GM23338 (cell line): Measurements from ENCODE around the gene CPEB3.

Source experiments
- CREB1 ChIP-seq: fragments of 250-450 bp; sonication (Bioruptor Pico); IDR thresholded peaks from 2 replicates; pipeline ENCODE4 v1.5.0; 2020; ENCODE audit warnings: low read depth, mild to moderate bottlenecking, moderate library complexity
- CTCF ChIP-seq, 2 experiments: fragments of 200-600 bp in 1 of 2; sonication (generic) in 1 of 2; conservative IDR thresholded peaks; 2 replicates each; pipeline versions ENCODE4 v1.5.1 to v1.6.1; 2016 to 2017; ENCODE audit warnings: antibody characterized with exemption in 2 of 2, low read depth in 2 of 2, mild to moderate bottlenecking in 2 of 2, moderate library complexity in 1 of 2
- ETS1 ChIP-seq: IDR thresholded peaks from 2 replicates; pipeline ENCODE4 v1.6.1; 2016; ENCODE audit warnings: antibody characterized with exemption
- EZH2 ChIP-seq: fragments of 200-600 bp; sonication (generic); IDR thresholded peaks from one replicate; pipeline ENCODE4 v1.8.0; 2017; ENCODE audit warnings: antibody characterized with exemption, mild to moderate bottlenecking, low read depth; ENCODE audit not compliant: unreplicated experiment
- EZH2phosphoT487 ChIP-seq: fragments of 200-600 bp; sonication (generic); IDR thresholded peaks from one replicate; pipeline ENCODE4 v1.8.1; 2018; ENCODE audit warnings: antibody characterized with exemption; ENCODE audit not compliant: unreplicated experiment
- JUNB ChIP-seq: IDR thresholded peaks from one replicate; pipeline ENCODE4 v1.6.1; 2016; ENCODE audit warnings: antibody characterized with exemption; ENCODE audit not compliant: unreplicated experiment
- NANOG ChIP-seq: IDR thresholded peaks from 2 replicates; pipeline ENCODE4 v1.6.1; 2016; ENCODE audit warnings: antibody characterized with exemption, borderline replicate concordance
- POLR2AphosphoS5 ChIP-seq: IDR thresholded peaks from 2 replicates; pipeline ENCODE4 v1.6.1; 2016; ENCODE audit warnings: antibody characterized with exemption, low read depth
- REST ChIP-seq: IDR thresholded peaks from one replicate; pipeline ENCODE4 v1.6.1; 2018; ENCODE audit warnings: antibody characterized with exemption; ENCODE audit not compliant: unreplicated experiment
- STAT1 ChIP-seq: IDR thresholded peaks from one replicate; pipeline ENCODE4 v1.6.1; 2016; ENCODE audit warnings: antibody characterized with exemption; ENCODE audit not compliant: unreplicated experiment
- ZNF114 ChIP-seq: fragments of 250-450 bp; sonication (Bioruptor Pico); IDR thresholded peaks from 2 replicates; pipeline ENCODE4 v1.5.0; 2020; ENCODE audit warnings: mild to moderate bottlenecking, moderate library complexity
- ZNF331 ChIP-seq: fragments of 250-450 bp; sonication (Bioruptor Pico); IDR thresholded peaks from 2 replicates; pipeline ENCODE4 v1.5.0; 2020; ENCODE audit warnings: low read depth, mild to moderate bottlenecking, moderate library complexity
- ZNF462 ChIP-seq: fragments of 250-450 bp; sonication (Bioruptor Pico); IDR thresholded peaks from 2 replicates; pipeline ENCODE4 v1.5.0; 2020; ENCODE audit warnings: mild to moderate bottlenecking, moderate library complexity

GRCh38 chr10:92075829-92076228, 215.0 kb downstream of the CPEB3 start:
- TF ChIP-seq CTCF (conservative IDR thresholded peaks at IDR 0.05; ENCODE audit: low read depth in 2 of 2) (no peak), REST (no peak), EZH2 (no peak), JUNB (no peak), NANOG (no peak), POLR2AphosphoS5 (no peak), ZNF331 (CRISPR knock-in tag) (no peak), EZH2phosphoT487 (no peak), ETS1 (no peak), ZNF462 (CRISPR knock-in tag) (no peak), CREB1 (CRISPR knock-in tag) (no peak), ZNF114 (CRISPR knock-in tag) (no peak), STAT1 (no peak)
